Measurements from ENCODE around the gene CD2BP2. TPM values are rescaled to one million over a fixed set of nuclear protein-coding genes. Genes with fewer than 3 reads are reported as not detected.
"Not testable (repeated sequence)": the region's sequence is repeated elsewhere in the genome, so short reads cannot be mapped to it uniquely, and the experiment has no call there.

CD2BP2 gene
- total and polyA plus RNA-seq, 2 of the 8 experiments (the other 6 are each of a cell fraction or from before 2014, with no cell fraction given), result 22.4 to 55.3 TPM

- TF ChIP-seq ATF2 (IDR thresholded peaks at IDR 0.05; ENCODE audit: low read length) (no peak), ASH2L (IDR thresholded peaks at IDR 0.05; ENCODE audit: low read length) (no peak), JUN (IDR thresholded peaks at IDR 0.05; ENCODE audit: low read depth, low read length) (no peak), EZH2 (IDR thresholded peaks at IDR 0.05; ENCODE audit: low read depth, low read length, severe bottlenecking) (no peak), CTBP2 (IDR thresholded peaks at IDR 0.05; ENCODE audit: borderline replicate concordance, insufficient read depth, insufficient read length, low read length) (no peak)
These were observed 12.2 kb downstream of the CD2BP2 start (continued) for GRCh38 chr16:30342751-30343490.

DNA sequence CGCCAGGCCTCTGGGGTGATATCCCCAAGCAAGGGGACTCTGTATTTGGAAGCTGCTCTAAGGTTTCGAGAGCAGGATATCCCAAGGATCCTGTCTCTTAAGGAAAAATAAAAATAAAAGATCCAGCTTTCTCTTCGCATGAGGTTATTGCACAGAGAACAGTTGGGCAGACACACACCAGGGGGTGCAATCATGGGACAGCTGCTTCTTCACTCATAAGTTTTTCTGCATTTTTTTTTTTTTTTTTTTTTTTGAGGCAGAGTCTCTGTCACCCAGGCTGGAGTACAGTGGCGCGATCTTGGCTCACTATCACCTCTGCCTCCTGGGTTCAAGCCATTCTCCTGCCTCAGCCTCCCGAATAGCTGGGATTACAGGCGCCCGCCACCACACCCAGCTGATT, 13.1 kb downstream of the CD2BP2 start:
- not testable (repeated sequence) for H3K14ac ChIP-seq (ENCODE audit: insufficient read length); H3K27ac ChIP-seq (ENCODE audit: low read depth, low read length); H4K5ac ChIP-seq (ENCODE audit: insufficient read length, low read depth, low read length); H4K20me1 ChIP-seq (replicated peaks in 1 of 2; ENCODE audit: control insufficient read depth in 1 of 2, insufficient read depth in 2 of 2, low read length in 2 of 2); H2AFZ ChIP-seq (ENCODE audit: low read length); H3K79me2 ChIP-seq (ENCODE audit: control insufficient read depth in 1 of 2, insufficient read depth in 2 of 2, low read length in 2 of 2); H2BK120ac ChIP-seq (replicated peaks; ENCODE audit: low read depth, low read length); H3K4me3 ChIP-seq (ENCODE audit: extremely low read depth in 1 of 4, insufficient read depth in 2 of 4, low read depth in 3 of 4, low read length in 4 of 4); H3K27me3 ChIP-seq (replicated peaks in 1 of 4; ENCODE audit: control insufficient read depth in 3 of 4, extremely low read depth in 1 of 4, insufficient read depth in 3 of 4, low read length in 3 of 4); H2BK20ac ChIP-seq (ENCODE audit: low read length); H3K4me2 ChIP-seq (ENCODE audit: insufficient read depth in 1 of 2, low read depth in 2 of 2, low read length in 2 of 2); H3K23me2 ChIP-seq (ENCODE audit: low read depth, low read length); H3K4ac ChIP-seq (replicated peaks; ENCODE audit: insufficient read length, low read depth, low read length); H3K56ac ChIP-seq (replicated peaks; ENCODE audit: insufficient read length, low read depth, low read length); FAIRE-seq; H3K18ac ChIP-seq (ENCODE audit: extremely low read depth, low read length); H4K91ac ChIP-seq (replicated peaks; ENCODE audit: insufficient read length, low read length); H4K8ac ChIP-seq (ENCODE audit: extremely low read depth, insufficient read depth, low read length); H3K9ac ChIP-seq (replicated peaks in 1 of 4; ENCODE audit: extremely low read depth in 1 of 4, low read depth in 3 of 4, low read length in 3 of 4); H3K36me3 ChIP-seq (ENCODE audit: control insufficient read depth in 2 of 4, insufficient read depth in 4 of 4, low read length in 3 of 4); H3K4me1 ChIP-seq (replicated peaks in 1 of 4; ENCODE audit: control insufficient read depth in 3 of 4, insufficient read depth in 4 of 4, low read length in 3 of 4); H2AK5ac ChIP-seq (ENCODE audit: low read depth, low read length); H2BK12ac ChIP-seq (ENCODE audit: low read depth, low read length); H2BK15ac ChIP-seq (ENCODE audit: low read length); H3K79me1 ChIP-seq (ENCODE audit: low read depth, low read length); H3K23ac ChIP-seq (ENCODE audit: insufficient read length); H3K9me3 ChIP-seq (ENCODE audit: insufficient read depth in 2 of 2, low read depth in 1 of 2, low read length in 1 of 2); H2BK5ac ChIP-seq (ENCODE audit: low read depth, low read length); DNase-seq (ENCODE audit: low read depth in 1 of 2, low spot score in 2 of 2)
- ChIA-PET CTCF (ENCODE audit: partially characterized antibody) (interaction anchor here (0.6 to 1.1 kb wide), 2 partner anchors 107 to 177 kb away, joined by 3 to 5 read pairs; no protein-coding TSS in a partner anchor), POLR2A (ENCODE audit: partially characterized antibody) (interaction anchor here (0.8 to 1.4 kb wide), 4 partner anchors 8 to 13 kb away, joined by 4 read pairs; partner anchors contain the start of gene CD2BP2)
- 87% methylated on average over 8 of the region's 8 CpGs; no CpG with 5 or more reads in 1 of the 2 experiments for WGBS, 2 experiments (ENCODE audit: extremely low coverage in 1 of 2, insufficient coverage in 1 of 2, insufficient read length in 1 of 2, insufficient replicate concordance in 2 of 2, low coverage in 1 of 2, low lambda C conversion rate in 2 of 2, missing lambda C conversion rate in 1 of 2)

All from H1 (cell line).